Measurements from ENCODE around the gene TBPL1. TPM values are rescaled to one million over a fixed set of nuclear protein-coding genes. Genes with fewer than 3 reads are reported as not detected.
A peak's percentile ranks its signal among the peaks of the same experiment; 100 is the strongest.

TBPL1 gene
- total RNA-seq, 2 experiments from 2014 or later: 32.2 to 33.9 TPM

DNA sequence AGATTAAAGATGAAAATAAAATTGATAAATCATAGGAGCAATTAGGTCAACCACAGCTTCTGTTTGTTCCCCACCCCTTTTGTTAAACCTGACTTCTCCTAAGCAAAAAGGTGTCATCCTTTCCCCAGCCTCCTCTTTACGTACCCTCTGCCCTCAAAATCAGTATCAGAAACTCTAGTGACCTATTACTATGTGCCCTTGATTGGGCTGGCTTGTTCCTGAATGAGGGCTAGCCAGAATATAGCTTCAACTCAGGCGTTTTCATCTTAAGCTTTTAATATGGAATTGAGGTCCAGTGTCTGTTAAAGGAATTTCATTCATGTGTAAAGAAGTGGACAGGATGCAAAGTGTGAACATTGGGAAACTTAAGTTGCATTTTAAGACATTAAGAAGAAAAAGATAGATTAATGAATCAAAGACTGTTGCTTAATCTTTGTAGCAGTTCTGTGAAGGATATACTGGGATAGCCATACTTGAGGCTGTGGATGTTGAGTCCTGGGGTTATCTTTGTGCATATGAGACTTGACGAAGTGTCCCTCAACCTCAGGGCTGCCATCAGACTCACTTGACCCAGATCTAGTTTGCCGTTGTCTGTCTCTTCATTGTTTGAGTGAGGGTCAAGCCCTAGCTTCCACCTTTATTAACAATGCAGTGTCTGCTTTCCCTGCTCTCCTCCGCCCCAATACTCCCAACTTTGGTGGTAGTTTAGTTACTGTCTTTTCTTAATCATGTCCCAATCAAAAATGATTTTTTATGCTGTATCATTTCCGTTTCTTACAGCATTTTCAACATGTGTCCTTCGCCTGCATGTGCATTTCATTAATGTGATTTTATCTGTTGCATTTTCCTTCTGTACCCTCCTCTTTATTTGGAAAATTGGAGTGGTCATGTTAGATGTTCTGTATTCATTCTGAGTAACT lies 1.9 kb downstream of the TBPL1 start:
- no peak for DNase-seq
- H3K36me3 Mint-ChIP-seq (ENCODE audit: low read depth): no peaks in the 10 kb centered on the region
- POLR2A ChIA-PET: interaction anchor here (0.7 kb wide), 1 partner anchor 12 kb away, joined by 3 read pairs; no protein-coding TSS in a partner anchor
- no peak overlapping the region for H3K27ac Mint-ChIP-seq
- no peak for ATAC-seq
- intact Hi-C loops (cut with DNase I, micrococcal nuclease): loop anchor here (5.0 to 10.0 kb wide), 4 partner anchors 1140 to 1542 kb away; partner anchors contain the start of genes AHI1 (in 1 of the 2), MYB (in 1 of the 2), RPS12 (in 1 of the 2) and SLC18B1 (in 1 of the 2)
- no peaks in the 10 kb centered on the region for H3K9me3 Mint-ChIP-seq (ENCODE audit: low read depth)
- CTCF ChIA-PET: interaction anchor here (0.8 to 4.6 kb wide), 8 partner anchors 8 to 157 kb away, joined by 3 to 30 read pairs (median 6); no protein-coding TSS in a partner anchor
- H3K4me1 Mint-ChIP-seq: peaks cover 49% of the 10 kb centered on the region
- peak overlapping the region; percentile 98 for H3K4me3 Mint-ChIP-seq
- no peaks in the 10 kb centered on the region for H3K27me3 Mint-ChIP-seq

DNA sequence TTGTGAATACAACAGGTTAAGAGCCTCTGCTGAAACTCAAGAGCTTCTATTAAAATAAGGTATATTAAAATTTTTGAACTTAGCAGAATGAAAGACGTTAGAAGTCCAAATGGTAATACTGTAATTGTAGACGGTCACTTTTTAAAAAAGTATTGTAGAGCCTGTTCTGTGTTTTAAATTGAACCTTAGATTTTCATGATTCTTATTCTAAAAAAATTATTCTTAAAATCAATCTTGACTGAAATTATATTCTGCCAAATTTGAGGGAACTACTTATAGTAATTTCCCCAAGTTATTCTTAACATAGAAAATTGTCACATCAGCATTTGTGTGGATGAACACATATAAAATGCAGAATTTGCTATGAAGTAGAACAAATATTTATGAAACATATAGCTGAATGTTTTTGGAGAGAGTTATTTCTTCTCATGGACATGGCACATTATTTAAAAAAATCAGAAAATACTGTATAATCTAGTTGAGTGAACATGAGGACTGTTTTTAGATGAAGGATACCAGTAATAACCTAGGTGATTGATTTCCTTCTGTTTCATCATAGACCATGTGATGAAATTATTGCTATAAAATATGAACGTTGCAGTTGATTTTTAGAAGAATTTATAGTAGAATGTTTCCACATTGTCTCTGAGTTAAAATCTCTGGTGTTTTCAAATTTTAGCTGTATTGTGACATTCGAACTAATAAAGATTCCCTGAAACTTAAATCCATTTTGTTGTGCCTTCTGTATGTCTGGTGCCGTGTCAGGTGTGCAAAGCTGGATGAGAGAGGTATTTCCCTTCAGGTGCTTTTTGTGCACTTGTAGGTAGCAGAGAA lies 2.8 kb downstream of the TBPL1 start:
- Mint-ChIP-seq H3K4me1 (peaks cover 58% of the 10 kb centered on the region), H3K27me3 (no peaks in the 10 kb centered on the region), H3K4me3 (no peak overlapping the region), H3K9me3 (ENCODE audit: low read depth) (no peaks in the 10 kb centered on the region), H3K36me3 (ENCODE audit: low read depth) (no peaks in the 10 kb centered on the region), H3K27ac (no peak overlapping the region)
- intact Hi-C loops (cut with DNase I, micrococcal nuclease): loop anchor here in 1 of 2 experiments (10.0 kb wide), 1 partner anchor 1141 kb away; the partner anchor contains the start of gene RPS12
- POLR2A ChIA-PET: no interaction called here
- no peak for DNase-seq
- CTCF ChIA-PET: interaction anchor here (1.1 to 4.6 kb wide), 5 partner anchors 10 to 156 kb away, joined by 3 to 30 read pairs (median 6); no protein-coding TSS in a partner anchor
- no peak for ATAC-seq

DNA sequence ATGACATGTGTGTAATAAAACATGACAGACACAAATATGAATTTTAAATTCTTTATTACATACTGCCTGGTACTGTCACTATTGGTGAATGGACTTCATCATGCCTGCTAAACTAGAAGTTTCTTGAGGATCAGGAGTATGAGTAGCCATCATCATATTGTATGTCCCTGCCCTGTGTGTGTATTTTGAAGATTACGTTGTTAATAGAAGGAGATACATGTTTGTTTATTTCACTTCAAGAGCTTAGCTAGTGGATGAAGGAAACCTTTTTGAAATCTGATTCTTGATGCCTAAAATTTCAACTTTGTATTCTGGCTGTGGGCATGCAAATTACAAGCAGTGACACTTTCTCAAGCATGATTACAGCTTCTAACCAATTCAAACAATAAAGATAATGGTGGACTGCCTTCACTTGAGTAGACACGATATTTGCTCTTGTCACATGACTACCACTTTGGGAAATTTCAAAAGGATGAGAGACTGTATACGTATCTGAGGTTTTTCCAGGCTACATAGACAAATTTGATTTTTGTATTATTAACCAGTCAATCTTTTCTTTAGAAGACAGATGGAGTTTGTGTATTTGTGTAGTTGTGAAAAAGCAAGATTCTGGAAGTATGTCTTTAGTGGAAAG lies 3.5 kb downstream of the TBPL1 start:
- H3K4me1 Mint-ChIP-seq: peaks cover 59% of the 10 kb centered on the region
- ATAC-seq (no peak), DNase-seq (no peak)
- H3K27me3 Mint-ChIP-seq: no peaks in the 10 kb centered on the region
- ChIA-PET POLR2A (no interaction called here), CTCF (interaction anchor here (1.3 to 4.6 kb wide), 3 partner anchors 9 to 32 kb away, joined by 3 to 30 read pairs (median 11); no protein-coding TSS in a partner anchor)
- no peak overlapping the region for H3K4me3 Mint-ChIP-seq
- no peaks in the 10 kb centered on the region for H3K36me3 Mint-ChIP-seq (ENCODE audit: low read depth)
- no peak overlapping the region for H3K27ac Mint-ChIP-seq
- intact Hi-C loops (cut with DNase I, micrococcal nuclease): loop anchor here in 1 of 2 experiments (10.0 kb wide), 1 partner anchor 1142 kb away; the partner anchor contains the start of gene RPS12
- no peaks in the 10 kb centered on the region for H3K9me3 Mint-ChIP-seq (ENCODE audit: low read depth)

DNA sequence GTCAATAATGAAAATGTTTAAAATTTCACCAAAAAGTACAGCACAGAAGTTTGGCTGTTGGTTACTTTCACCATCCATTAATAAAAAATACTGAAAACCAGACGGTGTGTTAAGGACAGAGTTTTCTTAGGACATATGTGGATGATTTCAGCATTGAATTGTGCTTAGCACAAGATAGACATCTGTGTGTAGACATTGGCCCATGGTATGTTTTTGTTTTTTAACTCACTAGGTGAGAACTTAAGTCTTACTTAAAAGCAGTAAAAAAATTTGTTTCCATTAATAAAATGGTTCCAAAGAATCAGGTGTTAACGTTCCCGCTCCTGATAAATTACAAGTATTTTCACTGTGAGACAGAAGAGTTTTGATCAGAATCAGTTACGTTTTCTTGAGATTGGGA lies 4.2 kb downstream of the TBPL1 start:
- no peak overlapping the region for H3K27ac Mint-ChIP-seq
- no peak overlapping the region for H3K4me3 Mint-ChIP-seq
- H3K4me1 Mint-ChIP-seq: peaks cover 64% of the 10 kb centered on the region
- DNase-seq (no peak), ATAC-seq (no peak)
- no peaks in the 10 kb centered on the region for H3K36me3 Mint-ChIP-seq (ENCODE audit: low read depth)
- intact Hi-C loops (cut with DNase I, micrococcal nuclease): loop anchor here in 1 of 2 experiments (10.0 kb wide), 1 partner anchor 1142 kb away; the partner anchor contains the start of gene RPS12
- ChIA-PET CTCF (interaction anchor here (1.7 to 1.8 kb wide), 2 partner anchors 16 to 34 kb away, joined by 10 to 13 read pairs; no protein-coding TSS in a partner anchor), POLR2A (no interaction called here)
- H3K27me3 Mint-ChIP-seq: no peaks in the 10 kb centered on the region
- no peaks in the 10 kb centered on the region for H3K9me3 Mint-ChIP-seq (ENCODE audit: low read depth)

DNA sequence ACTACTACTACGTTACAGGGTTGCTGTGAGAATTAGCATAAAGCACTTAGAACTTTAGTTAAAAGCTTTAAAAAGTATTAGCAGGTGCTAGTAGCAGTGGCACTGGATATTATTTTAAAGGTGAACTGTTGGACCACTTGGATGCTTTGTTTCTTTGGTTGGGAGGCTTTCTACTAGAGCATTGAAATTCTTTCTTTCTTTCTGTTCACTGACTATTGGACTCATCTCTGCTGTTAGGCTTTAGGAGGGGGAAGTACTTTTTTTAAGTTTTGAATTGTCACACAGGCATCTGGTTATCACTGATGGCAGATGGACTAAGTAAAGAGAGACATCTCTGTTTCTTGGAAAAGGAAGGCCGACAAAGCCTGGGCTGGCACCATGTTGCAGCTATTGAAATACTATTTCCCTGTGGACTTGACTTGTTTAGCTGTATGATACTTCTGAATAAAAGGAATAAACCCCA lies 4.8 kb downstream of the TBPL1 start:
- H3K27ac Mint-ChIP-seq: no peak overlapping the region
- H3K9me3 Mint-ChIP-seq (ENCODE audit: low read depth): no peaks in the 10 kb centered on the region
- POLR2A ChIA-PET: no interaction called here
- ATAC-seq (no peak), DNase-seq (no peak)
- peaks cover 70% of the 10 kb centered on the region for H3K4me1 Mint-ChIP-seq
- no peaks in the 10 kb centered on the region for H3K36me3 Mint-ChIP-seq (ENCODE audit: low read depth)
- CTCF ChIA-PET: interaction anchor here (0.6 to 1.8 kb wide), 8 partner anchors 9 to 142 kb away, joined by 3 to 13 read pairs (median 5); no protein-coding TSS in a partner anchor
- intact Hi-C loops (cut with DNase I, micrococcal nuclease): loop anchor here in 1 of 2 experiments (10.0 kb wide), 1 partner anchor 1143 kb away; the partner anchor contains the start of gene RPS12
- no peaks in the 10 kb centered on the region for H3K27me3 Mint-ChIP-seq
- no peak overlapping the region for H3K4me3 Mint-ChIP-seq

DNA sequence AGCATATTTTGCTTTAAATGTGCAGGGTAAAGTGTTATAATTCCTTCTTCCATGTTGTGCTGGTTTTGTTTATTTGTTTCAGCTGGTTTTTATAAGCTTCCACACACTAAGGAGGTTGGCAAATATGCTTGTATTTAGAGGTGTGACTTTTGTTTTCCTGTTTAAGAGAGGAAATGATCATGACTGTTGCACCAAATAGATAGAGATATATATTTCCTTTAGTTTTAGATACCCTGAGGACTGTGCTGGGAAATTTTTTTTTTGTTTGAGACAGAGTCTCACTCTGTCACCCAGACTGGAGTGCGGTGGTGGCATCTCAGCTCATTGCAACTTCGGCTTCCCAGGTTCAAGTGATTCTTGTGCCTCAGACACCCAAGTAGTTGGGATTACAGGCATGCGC lies 5.8 kb downstream of the TBPL1 start:
- Mint-ChIP-seq H3K4me1 (peaks cover 76% of the 10 kb centered on the region), H3K36me3 (ENCODE audit: low read depth) (peaks cover 2% of the 10 kb centered on the region), H3K4me3 (no peak overlapping the region), H3K9me3 (ENCODE audit: low read depth) (no peaks in the 10 kb centered on the region), H3K27ac (no peak overlapping the region), H3K27me3 (no peaks in the 10 kb centered on the region)
- no peak for ATAC-seq
- intact Hi-C loops (cut with DNase I, micrococcal nuclease): loop anchor here in 1 of 2 experiments (10.0 kb wide), 1 partner anchor 1144 kb away; the partner anchor contains the start of gene RPS12
- ChIA-PET POLR2A (no interaction called here), CTCF (interaction anchor here (0.7 to 1.8 kb wide), 9 partner anchors 14 to 417 kb away, joined by 3 to 13 read pairs (median 5); no protein-coding TSS in a partner anchor)
- no peak for DNase-seq

DNA sequence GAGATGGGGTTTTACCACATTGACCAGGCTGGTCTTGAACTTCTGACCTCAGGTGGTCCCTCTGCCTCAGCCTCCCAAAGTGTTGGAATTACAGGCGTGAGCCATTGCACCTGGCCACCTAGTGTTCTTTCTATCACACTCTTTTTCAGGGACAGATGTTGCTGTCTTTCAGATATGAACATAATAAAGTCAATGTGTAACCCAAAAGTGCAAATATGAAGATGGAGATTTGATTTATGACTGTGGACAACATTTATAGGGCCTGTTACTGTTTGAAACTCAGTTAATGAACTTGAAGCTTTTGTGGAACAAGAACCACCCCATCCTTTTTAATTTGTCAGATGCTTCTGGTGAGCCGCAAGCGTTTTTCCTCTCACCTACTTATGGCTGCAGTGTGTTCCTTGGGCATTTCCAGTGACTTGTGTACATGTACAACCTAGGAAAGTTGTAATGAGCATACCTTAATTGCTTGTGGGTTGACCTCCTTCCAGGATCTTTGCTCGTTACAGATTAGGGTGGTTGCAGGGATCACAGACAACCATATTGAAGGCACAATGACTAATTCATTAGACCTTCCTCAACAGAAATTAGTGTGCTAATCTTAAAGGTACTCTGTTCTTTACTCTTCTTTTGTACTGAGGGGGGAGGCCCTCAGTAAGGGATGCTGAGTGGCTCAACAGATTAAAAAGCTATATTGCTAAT lies 6.8 kb downstream of the TBPL1 start:
- H3K9me3 Mint-ChIP-seq (ENCODE audit: low read depth): no peaks in the 10 kb centered on the region
- peaks cover 2% of the 10 kb centered on the region for H3K36me3 Mint-ChIP-seq (ENCODE audit: low read depth)
- no peak overlapping the region for H3K4me3 Mint-ChIP-seq
- no peak for ATAC-seq
- H3K27ac Mint-ChIP-seq: peak overlapping the region; percentile 45
- CTCF ChIA-PET: interaction anchor here (1.0 to 3.1 kb wide), 2 partner anchors 13 to 36 kb away, joined by 5 to 24 read pairs; no protein-coding TSS in a partner anchor
- no peak for DNase-seq
- POLR2A ChIA-PET: no interaction called here
- no peaks in the 10 kb centered on the region for H3K27me3 Mint-ChIP-seq
- H3K4me1 Mint-ChIP-seq: peaks cover 76% of the 10 kb centered on the region
- intact Hi-C loops (cut with DNase I, micrococcal nuclease): loop anchor here in 1 of 2 experiments (10.0 kb wide), 1 partner anchor 1145 kb away; the partner anchor contains the start of gene RPS12

DNA sequence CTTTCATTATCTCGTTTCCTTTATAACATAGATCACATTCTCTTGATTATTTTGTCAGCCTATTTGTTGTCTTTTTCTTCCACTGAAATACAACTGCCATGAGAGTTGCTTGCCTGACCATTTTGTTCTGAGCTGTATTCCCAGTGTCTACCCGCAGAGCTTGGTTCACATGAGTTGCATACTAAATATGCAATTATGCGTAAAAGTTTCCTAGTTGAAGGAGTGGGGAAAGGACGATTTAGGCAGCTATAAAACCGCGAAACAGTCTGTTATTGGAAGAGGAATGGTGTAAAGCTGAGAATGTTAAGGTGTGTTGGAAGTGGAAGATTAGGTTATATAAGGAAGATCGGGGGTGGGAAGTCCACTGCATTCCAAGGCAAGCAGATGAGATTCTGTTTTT lies 8.8 kb downstream of the TBPL1 start:
- POLR2A ChIA-PET: no interaction called here
- intact Hi-C loops (cut with DNase I, micrococcal nuclease): no loop called here
- H3K36me3 Mint-ChIP-seq (ENCODE audit: low read depth): peaks cover 5% of the 10 kb centered on the region
- CTCF ChIA-PET: interaction anchor here (0.6 to 3.1 kb wide), 11 partner anchors 8 to 528 kb away, joined by 3 to 24 read pairs (median 5); partner anchors contain the start of gene TBPL1
- DNase-seq (no peak), ATAC-seq (no peak)
- H3K27me3 Mint-ChIP-seq: no peaks in the 10 kb centered on the region
- H3K4me3 Mint-ChIP-seq: no peak overlapping the region
- no peak overlapping the region for H3K27ac Mint-ChIP-seq
- H3K4me1 Mint-ChIP-seq: peaks cover 77% of the 10 kb centered on the region
- H3K9me3 Mint-ChIP-seq (ENCODE audit: low read depth): no peaks in the 10 kb centered on the region

DNA sequence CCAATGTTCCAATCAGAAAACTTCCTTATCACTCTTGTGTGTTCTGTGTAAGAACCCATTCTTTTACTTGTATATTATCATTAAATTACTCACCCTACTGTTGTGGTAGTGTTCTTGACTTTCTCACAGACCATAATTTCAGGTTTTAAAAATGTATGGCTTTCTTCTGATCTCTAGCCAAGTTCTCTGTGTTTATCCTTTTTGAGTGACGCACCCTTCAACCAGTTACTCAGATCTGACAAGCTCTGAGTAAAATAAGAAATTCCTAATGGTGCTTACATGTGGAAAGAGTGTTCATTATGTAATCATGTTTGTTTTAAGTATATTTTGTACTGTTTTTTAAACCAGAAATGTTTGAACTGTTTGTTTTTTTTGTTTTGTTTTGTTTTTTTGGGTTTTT lies 11.0 kb downstream of the TBPL1 start:
- H3K9me3 Mint-ChIP-seq (ENCODE audit: low read depth): no peaks in the 10 kb centered on the region
- ATAC-seq: peak; percentile 77
- H3K4me1 Mint-ChIP-seq: peaks cover 66% of the 10 kb centered on the region
- no peak for DNase-seq
- no peak overlapping the region for H3K27ac Mint-ChIP-seq
- H3K36me3 Mint-ChIP-seq (ENCODE audit: low read depth): peaks cover 5% of the 10 kb centered on the region
- no peaks in the 10 kb centered on the region for H3K27me3 Mint-ChIP-seq
- ChIA-PET CTCF (interaction anchor here (0.7 to 2.6 kb wide), 2 partner anchors 9 to 11 kb away, joined by 3 to 14 read pairs; no protein-coding TSS in a partner anchor), POLR2A (no interaction called here)
- H3K4me3 Mint-ChIP-seq: no peak overlapping the region
- intact Hi-C loops (cut with DNase I, micrococcal nuclease): loop anchor here in 1 of 2 experiments (1.0 kb wide), 1 partner anchor 11 kb away; the partner anchor contains the start of gene TBPL1

DNA sequence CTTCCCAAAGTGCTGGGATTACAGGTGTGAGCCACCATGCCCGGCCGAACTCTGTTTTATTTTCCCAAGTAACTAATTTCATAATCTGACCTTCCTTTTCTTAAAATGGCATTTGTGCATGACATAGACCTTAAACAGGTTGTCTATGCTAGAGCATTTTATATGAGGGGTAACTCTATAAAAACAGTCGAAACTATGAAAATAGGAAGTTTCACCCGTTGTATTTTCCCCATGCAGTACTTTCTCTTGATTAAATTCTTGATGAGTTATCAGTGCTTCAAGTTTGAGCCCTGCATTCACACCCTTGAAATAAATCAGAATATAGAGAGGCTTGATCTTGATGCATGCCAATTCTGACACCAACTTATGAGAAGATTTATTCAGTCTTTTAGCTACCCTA lies 11.7 kb downstream of the TBPL1 start:
- Mint-ChIP-seq H3K36me3 (ENCODE audit: low read depth) (peaks cover 5% of the 10 kb centered on the region), H3K27ac (no peak overlapping the region), H3K4me1 (peaks cover 64% of the 10 kb centered on the region), H3K4me3 (no peak overlapping the region), H3K27me3 (no peaks in the 10 kb centered on the region), H3K9me3 (ENCODE audit: low read depth) (no peaks in the 10 kb centered on the region)
- ATAC-seq (no peak), DNase-seq (no peak)
- ChIA-PET POLR2A (no interaction called here), CTCF (interaction anchor here (0.7 to 3.3 kb wide), 5 partner anchors 9 to 133 kb away, joined by 3 to 15 read pairs (median 11); no protein-coding TSS in a partner anchor)
- intact Hi-C loops (cut with DNase I, micrococcal nuclease): loop anchor here in 1 of 2 experiments (1.0 kb wide), 1 partner anchor 11 kb away; the partner anchor contains the start of gene TBPL1
